ENCODE results near the gene OLFML1.

OLFML1 gene

DNA sequence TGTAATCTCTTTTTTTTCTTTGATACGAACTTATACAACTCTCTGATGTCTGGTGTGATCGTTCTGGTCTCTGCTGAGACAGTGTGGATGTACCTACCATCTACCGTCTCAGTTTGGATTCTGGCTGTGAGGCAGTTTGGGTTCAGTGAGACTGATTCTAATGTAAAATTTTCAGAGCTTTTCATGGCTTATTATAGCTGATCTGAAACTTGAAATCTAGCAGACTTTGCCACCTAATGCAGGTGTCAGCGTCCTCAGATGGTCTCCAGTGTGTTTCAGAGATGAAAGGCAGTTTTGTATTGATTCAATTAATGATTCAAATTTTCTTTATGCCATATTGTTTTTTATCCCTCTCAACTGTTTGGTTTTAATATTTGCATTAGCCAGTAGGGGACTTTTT lies 64.4 kb downstream of the OLFML1 start:
- no peaks in the 10 kb centered on the region for H3K27me3 ChIP-seq (ENCODE audit: control insufficient read depth in 1 of 2, insufficient read depth in 2 of 2, low read length in 2 of 2)
- H3K36me3 ChIP-seq (ENCODE audit: insufficient read depth, low read length) = no peaks in the 10 kb centered on the region
- H3K4me3 ChIP-seq (ENCODE audit: low read depth in 1 of 2, low read length in 2 of 2) = no peak overlapping the region
- H3K9ac ChIP-seq (ENCODE audit: low read length) = no peak overlapping the region
- H3K27ac ChIP-seq (ENCODE audit: low read depth, low read length) = no peak overlapping the region
- H3K9me3 ChIP-seq (ENCODE audit: low read length) = no peaks in the 10 kb centered on the region
- H3K4me1 ChIP-seq (ENCODE audit: insufficient read depth, low read length) = no peaks in the 10 kb centered on the region

DNA sequence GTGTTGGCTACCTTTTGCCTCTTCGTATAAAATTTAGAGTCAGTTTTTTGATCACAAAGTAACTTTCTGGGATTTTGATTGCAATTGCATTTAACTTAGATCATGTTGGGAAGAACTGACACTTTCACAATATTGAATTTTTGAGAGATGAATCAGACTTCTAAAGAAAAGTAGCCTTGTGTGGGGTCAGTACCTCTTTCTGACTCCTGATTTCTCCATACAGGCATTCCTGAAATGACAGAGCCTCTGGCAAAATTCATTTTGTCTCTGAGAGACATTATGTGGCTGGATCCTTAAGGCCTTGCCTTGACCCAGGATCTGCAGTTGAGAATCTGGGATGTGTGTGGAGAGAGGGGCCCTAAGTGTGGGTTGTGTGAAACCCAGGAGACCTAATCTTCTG lies 66.3 kb downstream of the OLFML1 start:
- Histone ChIP-seq H3K9ac (ENCODE audit: low read length) (no peak overlapping the region), H3K9me3 (ENCODE audit: low read length) (no peaks in the 10 kb centered on the region), H3K27ac (ENCODE audit: low read depth, low read length) (no peak overlapping the region), H3K27me3 (ENCODE audit: control insufficient read depth in 1 of 2, insufficient read depth in 2 of 2, low read length in 2 of 2) (no peaks in the 10 kb centered on the region), H3K36me3 (ENCODE audit: insufficient read depth, low read length) (no peaks in the 10 kb centered on the region), H3K4me3 (ENCODE audit: low read depth in 1 of 2, low read length in 2 of 2) (no peak overlapping the region), H3K4me1 (ENCODE audit: insufficient read depth, low read length) (no peaks in the 10 kb centered on the region)

DNA sequence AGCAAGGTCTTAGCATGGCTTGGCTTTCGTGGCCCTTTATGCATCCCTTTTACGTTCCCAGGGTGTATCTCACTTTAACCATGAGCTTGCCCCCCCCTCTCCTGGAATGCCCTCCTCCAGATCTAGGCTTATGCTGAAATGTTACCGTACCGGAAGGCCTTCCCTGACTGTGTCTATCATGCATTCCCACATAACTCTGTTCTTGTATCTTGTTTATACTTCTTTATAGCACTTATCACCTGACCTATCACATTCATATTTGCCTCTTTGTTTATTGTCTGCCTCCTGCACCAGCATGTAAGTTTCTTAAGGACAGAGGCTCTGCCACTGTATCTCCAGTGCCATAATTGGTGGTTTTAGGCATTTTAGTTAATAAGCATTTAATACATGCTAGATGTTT lies 67.4 kb downstream of the OLFML1 start:
- H3K9ac ChIP-seq (ENCODE audit: low read length) = no peak overlapping the region

DNA sequence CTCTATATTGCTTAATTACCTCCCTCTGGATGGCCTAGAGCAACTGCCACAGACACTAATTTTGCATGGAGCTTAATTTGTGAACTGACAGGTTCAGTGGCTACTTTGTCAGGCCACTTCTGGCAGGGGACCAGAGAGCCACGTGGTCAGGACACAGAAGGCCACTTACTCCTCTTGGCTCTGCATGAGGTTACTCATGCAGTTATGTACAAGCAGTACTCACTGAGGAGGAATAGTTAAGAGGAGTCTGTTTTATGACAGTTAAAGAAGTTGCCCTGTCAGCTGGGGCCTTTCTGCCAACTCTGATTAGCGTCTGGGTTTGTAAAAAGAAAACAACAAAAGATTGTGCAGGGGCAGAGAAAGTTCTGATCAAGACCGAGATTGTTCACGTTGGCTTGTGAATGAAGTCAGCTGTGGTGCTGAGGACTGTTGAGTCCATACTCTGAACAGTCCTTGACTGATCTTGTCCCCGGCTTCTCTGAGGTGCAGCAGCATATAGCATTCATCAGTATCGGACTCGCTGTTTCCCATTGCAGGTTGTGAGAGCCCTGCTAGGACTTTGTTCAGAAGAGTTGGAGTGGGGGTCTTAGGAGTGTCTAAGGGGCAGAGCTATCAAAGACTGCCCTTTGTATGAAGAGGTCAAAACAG lies 69.9 kb downstream of the OLFML1 start:
- Histone ChIP-seq H3K27me3 (ENCODE audit: control insufficient read depth in 1 of 2, insufficient read depth in 2 of 2, low read length in 2 of 2) (no peaks in the 10 kb centered on the region), H3K9ac (ENCODE audit: low read length) (no peak overlapping the region), H3K4me3 (ENCODE audit: low read depth in 1 of 2, low read length in 2 of 2) (no peak overlapping the region), H3K4me1 (ENCODE audit: insufficient read depth, low read length) (no peaks in the 10 kb centered on the region), H3K36me3 (ENCODE audit: insufficient read depth, low read length) (no peaks in the 10 kb centered on the region), H3K9me3 (ENCODE audit: low read length) (no peaks in the 10 kb centered on the region), H3K27ac (ENCODE audit: low read depth, low read length) (no peak overlapping the region)

More for the DNA sequence above, 67.4 kb downstream of the OLFML1 start:
- H3K27ac ChIP-seq (ENCODE audit: low read depth, low read length) = no peak overlapping the region
- H3K9me3 ChIP-seq (ENCODE audit: low read length) = no peaks in the 10 kb centered on the region
- H3K4me3 ChIP-seq (ENCODE audit: low read depth in 1 of 2, low read length in 2 of 2) = no peak overlapping the region
- no peaks in the 10 kb centered on the region for H3K27me3 ChIP-seq (ENCODE audit: control insufficient read depth in 1 of 2, insufficient read depth in 2 of 2, low read length in 2 of 2)
- no peaks in the 10 kb centered on the region for H3K4me1 ChIP-seq (ENCODE audit: insufficient read depth, low read length)
- H3K36me3 ChIP-seq (ENCODE audit: insufficient read depth, low read length) = no peaks in the 10 kb centered on the region

DNA sequence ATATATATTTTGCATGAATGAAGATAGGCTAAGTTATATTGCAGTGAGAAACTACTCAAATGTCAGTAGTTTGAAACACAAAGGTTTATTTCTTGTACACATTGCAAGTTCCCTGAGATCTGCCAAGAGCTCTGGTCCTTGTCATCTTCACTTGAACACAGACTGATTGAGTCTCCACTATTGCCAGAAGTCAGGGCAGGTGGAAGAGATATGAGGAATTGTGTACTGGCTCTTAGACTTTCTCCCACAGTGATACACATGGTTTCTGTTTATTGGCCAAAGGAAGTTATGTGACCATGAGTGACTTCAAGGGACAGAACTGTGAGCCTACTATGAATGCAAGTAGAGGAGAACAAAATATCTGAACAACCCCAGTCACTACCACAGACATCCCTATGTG lies 72.7 kb downstream of the OLFML1 start:
- Histone ChIP-seq H3K4me1 (ENCODE audit: insufficient read depth, low read length) (peaks cover 8% of the 10 kb centered on the region), H3K4me3 (ENCODE audit: low read depth in 1 of 2, low read length in 2 of 2) (no peak overlapping the region), H3K27me3 (ENCODE audit: control insufficient read depth in 1 of 2, insufficient read depth in 2 of 2, low read length in 2 of 2) (no peaks in the 10 kb centered on the region), H3K27ac (ENCODE audit: low read depth, low read length) (no peak overlapping the region), H3K36me3 (ENCODE audit: insufficient read depth, low read length) (no peaks in the 10 kb centered on the region), H3K9me3 (ENCODE audit: low read length) (no peaks in the 10 kb centered on the region), H3K9ac (ENCODE audit: low read length) (no peak overlapping the region)

DNA sequence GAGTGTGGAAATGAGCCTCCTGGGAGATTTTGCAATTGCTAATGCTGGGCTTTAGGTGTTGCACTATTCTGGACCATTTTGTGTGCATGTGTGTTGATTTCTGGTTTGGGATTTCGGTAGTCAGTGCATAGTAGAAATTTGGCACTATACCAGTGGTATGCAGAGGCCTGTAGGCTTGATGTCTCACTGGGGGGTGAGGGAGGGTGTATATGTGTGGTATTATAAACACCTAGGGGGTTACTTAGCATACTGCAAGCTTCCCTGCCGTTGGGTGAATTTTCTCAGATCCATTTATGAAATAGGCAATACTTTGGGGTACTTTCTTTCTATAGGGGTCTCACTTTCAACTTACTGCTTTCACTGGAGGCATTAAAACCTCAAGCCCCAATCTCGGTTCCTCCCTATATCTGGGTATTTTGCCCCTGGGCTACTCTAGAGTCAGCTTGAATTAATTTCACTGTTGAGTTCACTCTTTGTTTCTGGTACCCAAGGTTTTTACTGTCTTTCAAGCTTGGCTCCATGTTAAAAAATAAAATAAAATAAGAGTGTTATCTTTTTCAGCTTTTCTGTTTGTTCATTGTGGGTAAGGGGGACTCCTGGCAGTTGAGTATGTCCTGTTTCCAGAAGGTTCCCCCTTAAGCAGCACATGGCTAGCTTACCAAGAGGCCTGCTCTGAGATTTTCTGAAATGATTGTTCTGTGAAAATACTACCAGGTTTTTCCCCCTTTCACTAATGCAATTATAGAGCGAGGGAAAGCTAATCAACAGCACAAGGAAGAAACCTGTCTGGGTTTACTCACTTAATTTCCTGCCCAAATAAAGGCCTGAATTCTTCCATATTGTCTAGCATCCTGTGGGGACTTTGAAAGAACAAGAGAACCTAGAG lies 74.3 kb downstream of the OLFML1 start:
- H3K27me3 ChIP-seq (ENCODE audit: control insufficient read depth in 1 of 2, insufficient read depth in 2 of 2, low read length in 2 of 2) = no peaks in the 10 kb centered on the region
- no peaks in the 10 kb centered on the region for H3K36me3 ChIP-seq (ENCODE audit: insufficient read depth, low read length)
- H3K4me1 ChIP-seq (ENCODE audit: insufficient read depth, low read length) = peaks cover 8% of the 10 kb centered on the region
- H3K4me3 ChIP-seq (ENCODE audit: low read depth in 1 of 2, low read length in 2 of 2) = no peak overlapping the region
- H3K9me3 ChIP-seq (ENCODE audit: low read length) = no peaks in the 10 kb centered on the region
- H3K27ac ChIP-seq (ENCODE audit: low read depth, low read length) = no peak overlapping the region
- no peak overlapping the region for H3K9ac ChIP-seq (ENCODE audit: low read length)
